RPMI7951 (cell line): ENCODE measurements around the gene CD300LG. TPM values are rescaled to one million over a fixed set of nuclear protein-coding genes. Genes with fewer than 3 reads are reported as not detected.
"Not testable (repeated sequence)": the region's sequence is repeated elsewhere in the genome, so short reads cannot be mapped to it uniquely, and the experiment has no call there.

Experiments
- DNase-seq: peaks from one replicate; pipeline ENCODE4 v3.0.0-alpha.2; 2012; ENCODE audit warnings: low read depth
- total RNA-seq: library from RNA; depleted of rRNA; stranded (reverse); fragments of >200 nt; shearing (Covaris generic); gene quantifications from 2 replicates; pipeline ENCODE4 v1.2.3, GENCODE V29; 2014

Gene CD300LG
- total RNA-seq, 1 experiment from 2014 or later, result not detected

DNA sequence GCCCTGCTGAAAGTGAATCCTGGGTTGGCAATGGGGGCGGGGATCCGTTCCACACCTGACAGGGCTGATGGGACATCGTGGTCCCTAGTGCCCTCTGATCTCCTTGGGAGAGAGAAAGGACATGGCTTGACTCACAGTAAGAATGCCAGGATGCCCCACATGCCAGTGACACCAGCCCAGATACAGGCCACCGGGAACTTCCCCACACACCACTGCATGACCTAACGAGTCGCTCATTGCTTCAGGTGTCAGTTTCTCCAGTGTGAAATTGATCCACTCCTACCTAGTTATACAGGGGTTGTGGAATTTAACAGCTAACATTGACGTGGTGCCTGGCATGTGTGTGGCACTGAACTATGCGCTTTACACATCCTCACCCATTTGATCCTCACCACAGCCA, 7.5 kb downstream of the CD300LG start:
- no peak for DNase-seq

- DNase-seq, result no peak
Measured at GRCh38 chr17:43855061-43855460, 8.1 kb downstream of the CD300LG start.

GRCh38 chr17:43856141-43856540, 9.2 kb downstream of the CD300LG start:
- DNase-seq, result no peak

DNA sequence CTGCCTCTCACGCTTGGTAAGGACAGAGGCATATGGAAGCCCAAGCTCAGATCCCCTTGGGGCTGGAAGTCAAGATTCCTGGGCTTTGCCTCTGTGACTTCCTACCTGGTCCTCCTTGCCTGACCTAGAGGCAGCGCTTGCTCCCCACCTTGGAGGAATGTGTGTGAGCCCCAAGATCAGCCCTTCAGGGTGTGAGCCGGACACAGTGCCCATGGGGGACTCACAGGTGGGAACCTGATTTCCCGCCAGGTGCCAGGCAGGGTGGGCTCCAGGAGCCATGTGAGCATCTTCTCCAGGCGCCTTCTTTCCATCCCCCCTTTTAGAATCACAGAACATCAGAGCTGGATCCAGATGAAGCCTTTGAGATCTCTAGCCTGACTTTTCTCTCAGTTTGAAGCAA, 10.2 kb downstream of the CD300LG start:
- no peak for DNase-seq

DNA sequence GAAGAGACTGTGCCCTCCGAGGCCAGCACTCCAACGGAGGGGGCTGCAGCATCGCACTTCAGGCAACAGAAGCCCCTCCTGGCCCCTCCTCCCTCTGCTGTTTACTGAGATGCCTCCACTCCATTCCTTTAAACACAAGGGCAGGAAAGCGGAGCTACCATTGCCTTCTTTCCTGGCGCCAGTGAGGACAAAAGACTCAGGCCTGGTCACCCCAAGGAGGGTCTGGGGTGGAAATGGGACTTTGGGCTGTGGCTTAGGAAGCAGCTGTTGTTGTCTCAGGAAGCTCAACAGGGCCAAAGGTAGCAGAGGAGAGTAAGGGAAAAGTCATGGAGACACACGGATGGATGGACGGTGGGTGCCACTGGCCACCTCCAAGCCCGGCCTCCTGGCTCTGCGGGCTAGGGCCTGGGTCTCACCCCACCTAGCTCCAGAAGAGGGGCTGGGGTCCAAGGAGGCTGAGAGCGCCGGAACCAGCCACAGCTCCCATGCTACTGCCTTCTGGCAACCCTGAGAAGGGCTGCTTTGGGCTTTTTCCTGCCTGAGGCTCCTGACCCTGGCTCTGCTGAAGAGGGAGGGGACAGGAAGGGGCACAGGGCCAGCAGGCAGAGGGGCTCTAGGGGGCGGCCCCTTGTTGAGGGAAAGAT, 11.1 kb downstream of the CD300LG start:
- DNase-seq, result no peak

DNA sequence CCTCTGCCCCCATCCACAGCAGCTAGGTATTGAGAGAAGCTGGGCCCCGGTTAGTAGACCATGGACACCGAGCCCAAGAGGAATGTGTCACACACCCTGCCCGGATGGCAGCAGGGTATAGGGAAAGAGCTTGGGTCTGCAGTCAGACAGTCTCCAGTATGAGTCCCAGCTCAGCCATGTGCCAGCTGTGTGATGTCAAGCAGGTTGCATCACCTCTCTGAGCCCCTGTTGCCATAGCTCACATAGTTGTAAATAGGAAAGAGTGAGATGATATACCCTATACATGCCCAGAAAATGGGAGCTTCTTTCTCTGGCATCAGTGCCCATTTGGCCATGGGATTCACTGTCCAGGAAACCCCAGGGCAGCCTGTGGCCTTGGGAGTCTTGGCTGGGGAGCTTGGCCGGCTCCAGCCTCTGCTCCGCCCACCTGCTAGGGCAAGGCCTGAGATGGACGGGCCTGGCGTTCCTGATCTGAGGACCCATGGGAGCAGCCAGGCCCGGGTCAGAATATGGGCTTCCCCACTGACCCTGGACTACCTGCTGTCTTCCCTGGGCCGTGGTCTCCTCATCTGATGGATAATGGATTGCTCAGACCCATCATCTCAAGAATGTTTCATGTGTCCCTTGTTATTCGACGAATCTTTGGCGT, 13.2 kb downstream of the CD300LG start:
- DNase-seq, result no peak

- DNase-seq, result no peak
Measured at GRCh38 chr17:43860927-43861622, 14.1 kb downstream of the CD300LG start.

DNA sequence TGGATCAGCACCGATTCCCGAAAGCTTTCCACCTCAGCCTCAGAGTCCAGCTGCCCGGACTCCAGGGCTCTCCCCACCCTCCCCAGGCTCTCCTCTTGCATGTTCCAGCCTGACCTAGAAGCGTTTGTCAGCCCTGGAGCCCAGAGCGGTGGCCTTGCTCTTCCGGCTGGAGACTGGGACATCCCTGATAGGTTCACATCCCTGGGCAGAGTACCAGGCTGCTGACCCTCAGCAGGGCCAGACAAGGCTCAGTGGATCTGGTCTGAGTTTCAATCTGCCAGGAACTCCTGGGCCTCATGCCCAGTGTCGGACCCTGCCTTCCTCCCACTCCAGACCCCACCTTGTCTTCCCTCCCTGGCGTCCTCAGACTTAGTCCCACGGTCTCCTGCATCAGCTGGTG, 15.0 kb downstream of the CD300LG start:
- DNase-seq, result no peak

DNA sequence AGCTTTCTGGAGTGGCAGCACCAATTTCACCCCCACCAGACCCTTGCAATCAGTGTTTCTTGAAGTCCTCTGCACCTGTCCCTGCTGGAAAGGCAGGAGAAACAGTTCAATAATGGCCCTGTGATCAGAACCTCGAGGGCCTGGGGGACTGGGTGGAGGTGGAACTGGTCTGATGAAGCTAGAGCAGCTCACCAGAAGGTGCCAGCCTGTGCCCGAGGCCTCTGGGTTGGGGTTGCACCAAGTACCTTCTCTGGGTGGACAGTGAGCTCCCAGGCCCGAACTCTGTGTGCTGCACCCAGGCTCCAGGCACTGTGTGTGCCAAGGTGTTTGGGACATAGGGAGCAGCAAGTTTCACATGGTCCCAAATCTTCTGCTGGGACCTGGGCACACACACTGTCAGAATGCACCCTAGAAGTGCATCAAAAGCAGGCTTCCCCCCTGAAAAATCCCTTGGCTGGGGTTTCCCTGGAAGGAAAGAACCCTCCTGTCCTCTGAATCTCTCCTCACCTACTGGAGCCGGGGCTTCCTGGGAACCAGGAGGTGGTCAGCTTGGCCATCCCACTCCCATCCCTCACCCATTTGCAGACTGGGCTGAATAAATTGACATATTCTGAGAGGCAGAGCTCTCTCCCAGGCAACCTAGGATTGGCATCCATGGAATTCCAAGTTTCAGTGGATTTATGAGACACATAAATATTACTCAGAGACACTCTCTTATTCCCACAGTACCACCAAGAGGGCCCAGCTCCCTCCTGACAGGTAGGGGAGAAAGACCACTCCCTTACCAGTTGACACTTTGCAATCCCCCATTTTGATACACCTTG, 17.4 kb downstream of the CD300LG start:
- no peak for DNase-seq

GRCh38 chr17:43868226-43868994, 21.4 kb downstream of the CD300LG start:
- DNase-seq, result no peak

DNA sequence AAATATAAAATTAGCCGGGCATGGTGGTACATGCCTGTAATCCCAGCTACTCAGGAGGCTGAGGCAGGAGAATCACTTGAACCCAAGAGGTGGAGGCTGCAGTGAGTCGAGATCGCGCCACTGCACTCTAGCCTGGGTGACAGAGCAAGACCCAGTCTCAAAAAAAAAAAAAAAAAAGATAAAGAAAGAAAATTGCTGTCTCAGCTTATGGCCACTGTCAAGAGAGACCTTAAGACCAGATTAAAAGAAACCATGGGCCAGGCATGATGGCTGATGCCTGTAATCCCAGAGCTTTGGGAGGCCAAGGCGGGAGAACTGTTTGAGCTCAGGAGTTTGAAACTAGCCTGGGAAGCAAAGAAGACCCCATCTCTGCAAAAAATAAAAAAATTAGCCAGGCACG, 22.1 kb downstream of the CD300LG start:
- not testable (repeated sequence) for DNase-seq

DNA sequence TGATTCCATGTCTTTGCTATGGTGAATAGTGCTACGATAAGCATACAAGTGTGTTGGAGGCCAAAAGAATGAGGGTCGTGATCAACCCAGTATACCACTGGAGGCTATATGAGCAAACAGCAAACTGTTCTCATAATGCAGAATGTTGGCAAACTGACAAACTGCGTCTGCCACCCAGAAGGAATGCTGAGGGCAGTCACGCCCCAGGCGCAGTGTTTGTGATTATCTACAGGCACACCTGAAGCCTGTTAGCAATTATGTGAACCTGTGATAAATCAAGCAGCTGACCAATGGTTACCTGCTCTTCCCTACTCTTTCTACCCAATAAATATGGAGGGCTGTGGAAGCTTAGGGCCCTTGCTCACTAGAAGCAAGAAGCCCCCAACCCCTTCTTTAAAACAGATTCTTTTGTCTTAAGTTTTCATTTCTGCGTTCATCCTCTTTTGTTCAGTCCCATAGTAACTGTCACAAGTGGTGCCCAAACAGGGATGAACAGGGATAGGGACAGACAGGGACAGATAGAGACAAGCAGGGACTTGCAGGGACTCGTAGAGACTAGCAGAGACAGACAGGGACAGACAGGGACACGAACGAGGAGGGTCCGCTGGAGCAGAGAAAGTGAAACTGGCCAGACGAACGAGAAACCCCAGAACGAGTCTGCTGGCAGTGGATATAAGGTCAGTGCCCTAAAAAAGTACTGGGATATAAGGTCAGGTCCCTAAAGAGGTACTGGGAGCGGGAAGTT, 25.1 kb downstream of the CD300LG start:
- no peak for DNase-seq

DNA sequence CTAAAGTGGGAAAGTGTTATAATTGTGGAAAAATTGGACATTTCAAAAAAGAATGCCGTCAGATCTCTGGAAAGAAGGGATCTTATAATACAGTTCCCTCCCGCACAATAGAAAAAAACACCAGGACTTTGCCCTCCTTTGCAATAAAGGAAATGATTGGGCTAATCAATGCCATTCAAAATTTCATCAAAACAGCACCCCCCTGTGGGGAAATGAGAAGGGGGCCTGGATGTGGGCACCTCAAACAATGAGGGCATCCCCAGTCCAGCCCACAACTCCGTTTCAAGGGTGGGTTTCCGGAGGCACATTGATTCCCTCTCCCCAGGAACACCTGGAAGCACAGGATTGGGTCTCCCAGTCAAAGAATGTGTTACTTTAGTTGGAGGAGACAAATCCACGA, 26.1 kb downstream of the CD300LG start:
- no peak for DNase-seq

- no peak for DNase-seq
Measured at GRCh38 chr17:43873815-43874214, 26.8 kb downstream of the CD300LG start.

- DNase-seq, result no peak
Measured at GRCh38 chr17:43874293-43874692, 27.3 kb downstream of the CD300LG start.

DNA sequence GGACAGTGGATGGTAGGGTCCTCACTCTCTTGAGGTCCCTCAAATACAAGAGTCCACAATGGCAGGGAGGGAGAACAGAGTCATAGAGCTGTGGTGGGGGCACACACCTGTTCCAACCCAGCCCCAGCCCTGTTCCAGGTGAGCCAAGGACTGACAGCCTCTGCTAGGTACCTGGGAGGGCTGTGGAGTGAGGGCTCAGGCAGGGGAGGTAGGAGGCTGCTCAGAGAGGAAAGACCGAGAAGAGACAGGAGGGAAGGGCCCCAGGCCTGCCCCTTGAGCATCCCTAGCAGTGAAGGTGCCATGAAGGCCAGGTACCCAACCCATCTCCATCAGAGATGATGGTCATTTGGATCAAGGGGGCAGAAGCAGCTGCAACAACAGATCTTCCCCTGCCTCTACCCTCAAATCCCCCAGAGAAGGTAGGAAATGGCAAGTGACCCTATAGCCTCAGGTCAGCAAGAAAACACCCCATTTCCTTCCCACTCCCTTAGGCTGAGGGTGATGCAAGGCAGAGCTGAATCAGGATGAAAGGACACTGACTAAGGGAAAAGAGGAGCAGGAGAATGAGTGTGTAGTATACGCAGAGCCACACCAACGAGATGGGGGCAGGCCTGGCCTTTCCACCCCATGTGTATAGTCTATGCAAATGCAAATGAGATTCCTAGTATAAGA, 28.6 kb downstream of the CD300LG start:
- DNase-seq, result no peak

- no peak for DNase-seq
Measured at GRCh38 chr17:43877031-43877430, 30.1 kb downstream of the CD300LG start.

- no peak for DNase-seq
Measured at GRCh38 chr17:43877451-43878155, 30.6 kb downstream of the CD300LG start.
